ENCODE measurements around the gene SLC51A.
"Not testable (repeated sequence)": the region's sequence is repeated elsewhere in the genome, so short reads cannot be mapped to it uniquely, and the experiment has no call there.

The SLC51A gene

DNA sequence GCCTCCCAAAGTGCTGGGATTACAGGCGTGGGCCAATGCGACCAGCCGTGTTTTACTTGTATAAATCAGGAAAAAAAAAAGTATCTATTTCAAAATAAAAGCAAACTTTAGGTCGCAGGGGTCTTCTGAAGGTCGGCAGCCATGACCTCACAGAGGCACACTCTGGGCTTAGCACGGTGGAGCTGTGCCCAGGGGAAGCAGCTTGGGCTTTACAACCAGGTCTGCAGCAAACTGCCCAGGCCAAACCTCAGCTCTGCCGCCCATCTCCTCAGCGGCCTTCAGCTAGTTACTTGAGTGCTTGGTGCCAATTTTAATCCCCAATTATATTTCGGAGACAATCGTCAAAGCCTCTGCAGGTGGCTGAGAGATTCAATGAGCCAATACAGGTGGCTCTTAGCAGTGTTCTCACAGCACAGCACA, 35.2 kb upstream of the SLC51A start:
- H3K4me3 ChIP-seq (ENCODE audit: low read depth, low read length) = no peak overlapping the region
- TF ChIP-seq, protein P1, sequence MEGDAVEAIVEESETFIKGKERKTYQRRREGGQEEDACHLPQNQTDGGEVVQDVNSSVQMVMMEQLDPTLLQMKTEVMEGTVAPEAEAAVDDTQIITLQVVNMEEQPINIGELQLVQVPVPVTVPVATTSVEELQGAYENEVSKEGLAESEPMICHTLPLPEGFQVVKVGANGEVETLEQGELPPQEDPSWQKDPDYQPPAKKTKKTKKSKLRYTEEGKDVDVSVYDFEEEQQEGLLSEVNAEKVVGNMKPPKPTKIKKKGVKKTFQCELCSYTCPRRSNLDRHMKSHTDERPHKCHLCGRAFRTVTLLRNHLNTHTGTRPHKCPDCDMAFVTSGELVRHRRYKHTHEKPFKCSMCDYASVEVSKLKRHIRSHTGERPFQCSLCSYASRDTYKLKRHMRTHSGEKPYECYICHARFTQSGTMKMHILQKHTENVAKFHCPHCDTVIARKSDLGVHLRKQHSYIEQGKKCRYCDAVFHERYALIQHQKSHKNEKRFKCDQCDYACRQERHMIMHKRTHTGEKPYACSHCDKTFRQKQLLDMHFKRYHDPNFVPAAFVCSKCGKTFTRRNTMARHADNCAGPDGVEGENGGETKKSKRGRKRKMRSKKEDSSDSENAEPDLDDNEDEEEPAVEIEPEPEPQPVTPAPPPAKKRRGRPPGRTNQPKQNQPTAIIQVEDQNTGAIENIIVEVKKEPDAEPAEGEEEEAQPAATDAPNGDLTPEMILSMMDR (IDR thresholded peaks at IDR 0.05; ENCODE audit: insufficient read depth, low read length, missing control alignments) = no peak
- ChIA-PET CTCF (interaction anchor here (2.5 to 4.3 kb wide), 2 partner anchors 16 to 108 kb away, joined by 8 to 17 read pairs; no protein-coding TSS in a partner anchor), POLR2A (no interaction called here)
- DNase-seq (ENCODE audit: low read depth, low spot score) = no peak

DNA sequence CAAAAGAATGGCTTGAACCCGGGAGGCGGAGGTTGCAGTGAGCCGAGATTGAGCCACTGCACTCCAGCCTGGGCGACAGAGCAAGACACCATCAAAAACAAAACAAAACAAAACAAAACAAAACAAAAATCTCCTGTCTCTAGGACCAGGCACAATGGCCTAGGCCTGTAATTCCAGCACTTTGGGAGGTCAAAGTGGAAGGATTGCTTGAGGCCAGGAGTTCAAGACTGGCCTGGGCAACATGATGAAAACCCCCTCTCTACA, 32.2 kb upstream of the SLC51A start:
- POLR2A ChIA-PET; DNase-seq (ENCODE audit: low read depth, low spot score); H3K4me3 ChIP-seq (ENCODE audit: low read depth, low read length); CTCF ChIA-PET: not testable (repeated sequence)

DNA sequence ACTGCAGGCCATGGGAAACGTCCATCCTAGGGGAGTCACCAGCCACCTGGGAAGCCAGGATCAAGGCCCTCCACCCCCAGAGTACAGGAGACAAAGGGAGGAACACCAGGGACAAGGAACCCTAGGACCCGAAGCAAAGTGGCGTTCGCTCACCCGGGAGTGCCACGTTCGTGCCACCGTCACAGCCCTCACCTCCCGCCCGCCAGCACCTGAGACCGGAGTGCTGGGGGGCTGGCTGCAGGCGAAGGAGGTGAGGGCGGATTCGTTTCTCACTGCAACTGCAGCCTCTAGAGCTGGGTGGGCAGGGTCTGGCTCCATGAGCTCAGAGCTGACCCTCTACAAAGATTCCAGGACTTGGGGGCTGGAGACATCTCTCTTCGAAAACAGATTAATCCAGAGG, 31.5 kb upstream of the SLC51A start:
- ChIA-PET POLR2A (interaction anchor here (0.6 kb wide), 1 partner anchor 23 kb away, joined by 3 read pairs; no protein-coding TSS in a partner anchor), CTCF (interaction anchor here (4.0 kb wide), 1 partner anchor 12 kb away, joined by 28 read pairs; no protein-coding TSS in a partner anchor)
- no peak for DNase-seq (ENCODE audit: low read depth, low spot score)
- TF ChIP-seq, protein P1 (IDR thresholded peaks at IDR 0.05; ENCODE audit: insufficient read depth, low read length, missing control alignments) = no peak
- no peak overlapping the region for H3K4me3 ChIP-seq (ENCODE audit: low read depth, low read length)

DNA sequence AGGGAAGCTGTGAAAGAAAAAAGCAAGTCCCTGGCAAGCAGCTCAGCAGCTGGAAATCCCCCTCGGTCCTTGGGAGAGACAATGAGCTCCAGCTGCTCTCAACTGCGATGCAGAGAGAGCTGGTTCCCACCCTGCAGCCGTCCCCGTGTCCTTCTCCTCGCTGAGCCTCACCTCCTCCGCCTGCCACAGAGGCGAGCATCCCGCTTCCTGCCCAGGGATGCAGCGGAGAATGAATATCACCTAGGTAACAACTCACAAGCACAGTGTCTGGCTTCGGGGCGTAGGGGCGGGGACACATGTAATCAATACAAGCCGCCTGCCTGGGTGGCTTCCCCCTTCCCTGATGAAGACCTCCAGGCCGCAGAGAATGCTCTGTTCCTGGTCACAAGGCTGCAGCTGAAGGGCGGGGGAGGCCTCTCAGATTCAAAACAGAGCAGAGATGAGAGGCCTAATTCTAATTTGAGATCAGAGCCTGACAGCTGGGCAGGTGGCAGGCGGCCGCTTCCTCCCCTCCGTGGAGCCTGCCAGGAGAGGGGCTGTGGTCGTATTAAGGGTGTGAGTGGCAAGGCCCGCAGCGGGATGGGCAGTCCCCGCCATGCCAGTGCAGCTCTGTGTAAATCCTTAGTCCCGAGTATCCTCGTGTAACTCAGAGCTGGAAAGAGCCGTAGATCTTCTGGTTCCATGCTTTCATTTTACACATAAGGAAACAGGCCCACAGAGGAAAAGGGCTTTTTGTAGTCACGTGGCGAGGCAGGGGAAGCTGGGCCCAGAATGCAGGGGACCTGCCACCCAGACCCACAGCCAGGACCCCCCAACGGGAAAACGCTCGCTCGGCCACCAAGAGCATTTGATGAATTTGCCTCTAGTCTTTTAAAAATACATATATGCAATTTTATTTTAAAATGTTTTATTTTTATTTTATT, 29.4 kb upstream of the SLC51A start:
- ChIA-PET POLR2A (no interaction called here), CTCF (interaction anchor here (0.5 to 4.0 kb wide), 4 partner anchors 10 to 114 kb away, joined by 3 to 28 read pairs (median 13); no protein-coding TSS in a partner anchor)
- TF ChIP-seq, protein P1 (IDR thresholded peaks at IDR 0.05; ENCODE audit: insufficient read depth, low read length, missing control alignments) = no peak
- no peak for DNase-seq (ENCODE audit: low read depth, low spot score)
- H3K4me3 ChIP-seq (ENCODE audit: low read depth, low read length) = no peak overlapping the region

DNA sequence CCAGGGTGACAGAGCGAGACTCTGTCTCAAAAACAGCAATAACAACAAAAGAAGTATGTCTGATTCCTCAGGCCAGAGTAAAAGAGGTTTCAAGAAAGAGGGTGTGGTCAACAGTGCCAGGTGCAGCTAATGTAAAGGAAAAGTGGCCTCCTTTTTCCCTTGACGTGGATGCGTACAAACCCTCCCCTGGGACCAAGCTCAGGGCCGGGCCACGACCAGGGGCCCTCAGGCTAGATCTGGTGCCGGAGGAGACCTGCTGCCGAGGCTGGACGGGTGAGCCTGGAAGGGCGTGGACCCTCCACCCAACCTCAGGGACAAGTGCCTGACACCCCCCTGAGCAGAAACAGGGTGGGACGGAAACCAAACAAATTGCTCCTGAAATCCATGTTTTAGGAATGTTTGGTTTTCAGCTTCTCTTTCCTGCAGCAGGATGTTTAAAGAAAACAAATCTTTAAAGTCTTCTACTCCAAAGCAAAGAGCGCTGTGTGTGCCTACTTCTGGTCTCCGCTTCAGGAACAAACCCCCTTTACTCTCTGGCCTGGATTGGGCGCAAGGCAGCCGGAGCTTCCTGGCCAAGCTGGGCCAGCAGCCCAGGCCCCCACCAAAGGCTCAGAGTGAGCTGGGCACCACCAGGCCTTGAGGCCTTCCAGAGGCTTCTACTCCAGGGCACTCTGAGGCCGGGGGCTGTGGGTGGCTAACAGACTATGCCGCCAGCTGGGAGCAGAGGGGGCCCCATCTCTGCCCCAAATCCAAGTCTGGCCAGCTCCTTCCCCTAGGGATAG, 26.6 kb upstream of the SLC51A start:
- CTCF ChIA-PET = interaction anchor here (1.8 to 1.9 kb wide), 2 partner anchors 9 to 116 kb away, joined by 4 to 5 read pairs; no protein-coding TSS in a partner anchor

DNA sequence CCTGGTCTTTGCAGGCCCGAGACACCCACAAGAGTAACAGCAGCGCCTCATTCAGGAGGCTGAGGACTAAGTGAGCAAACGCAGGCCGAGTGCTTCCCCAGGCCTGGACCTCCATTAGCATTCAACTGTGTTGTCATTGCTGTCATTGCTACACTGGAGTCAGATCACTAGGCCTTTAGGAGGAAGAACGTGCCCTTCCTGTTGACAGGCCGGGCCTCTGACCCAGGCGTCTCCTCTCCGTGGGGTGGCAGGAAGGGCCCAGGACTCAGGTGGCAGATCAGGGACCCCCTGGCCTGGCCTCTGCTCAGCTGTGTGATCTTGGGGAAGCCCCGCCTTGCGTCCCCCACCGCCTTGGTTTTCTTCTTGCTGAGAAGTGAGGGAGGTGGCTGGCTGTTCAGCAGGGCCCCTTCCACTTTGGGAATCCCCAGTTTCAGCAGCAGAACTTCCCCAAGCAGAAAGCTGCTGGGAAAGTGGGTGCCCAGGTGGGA, 24.3 kb upstream of the SLC51A start:
- no peak overlapping the region for H3K4me3 ChIP-seq (ENCODE audit: low read depth, low read length)
- POLR2A ChIA-PET = no interaction called here
- CTCF ChIA-PET = interaction anchor here (13.6 kb wide), 1 partner anchor 119 kb away, joined by 298 read pairs; no protein-coding TSS in a partner anchor
- DNase-seq (ENCODE audit: low read depth, low spot score) = no peak
- TF ChIP-seq, protein P1 (IDR thresholded peaks at IDR 0.05; ENCODE audit: insufficient read depth, low read length, missing control alignments) = no peak

More for the DNA sequence above, 26.6 kb upstream of the SLC51A start:
- DNase-seq (ENCODE audit: low read depth, low spot score) = no peak
- no peak overlapping the region for H3K4me3 ChIP-seq (ENCODE audit: low read depth, low read length)
- TF ChIP-seq, protein P1 (IDR thresholded peaks at IDR 0.05; ENCODE audit: insufficient read depth, low read length, missing control alignments) = no peak
- POLR2A ChIA-PET = no interaction called here

All from AG04449 (cell line).